GM19467 (cell line): ENCODE results near the gene COL17A1.

Experiments used
- ATAC-seq: cut with Tn5 transposase; IDR thresholded peaks from one replicate; pipeline ENCODE4 v1.9.1; 2021; ENCODE audit warnings: mild to moderate bottlenecking, moderate library complexity; ENCODE audit not compliant: unreplicated experiment

The COL17A1 gene

GRCh38 chr10:104034401-104035193 lies 51.1 kb downstream of the COL17A1 start:
- ATAC-seq, result no peak

- no peak for ATAC-seq
Observed at GRCh38 chr10:104033966-104034365, 51.7 kb downstream of the COL17A1 start.

GRCh38 chr10:104033401-104033930 lies 52.2 kb downstream of the COL17A1 start:
- no peak for ATAC-seq

GRCh38 chr10:104032144-104032775 lies 53.4 kb downstream of the COL17A1 start:
- no peak for ATAC-seq

GRCh38 chr10:104031631-104032030 lies 54.0 kb downstream of the COL17A1 start:
- no peak for ATAC-seq

- ATAC-seq, result no peak
Observed at GRCh38 chr10:104029521-104029860, 56.2 kb downstream of the COL17A1 start.

- no peak for ATAC-seq
Observed at GRCh38 chr10:104028823-104029520, 56.7 kb downstream of the COL17A1 start.

- no peak for ATAC-seq
Observed at GRCh38 chr10:104028146-104028545, 57.5 kb downstream of the COL17A1 start.

- no peak for ATAC-seq
Observed at GRCh38 chr10:104026762-104027161, 58.9 kb downstream of the COL17A1 start.

GRCh38 chr10:104025524-104025923 lies 60.2 kb downstream of the COL17A1 start:
- no peak for ATAC-seq

- no peak for ATAC-seq
Observed at GRCh38 chr10:104022026-104022425, 63.7 kb downstream of the COL17A1 start.

- ATAC-seq, result no peak
Observed at GRCh38 chr10:104021246-104021645, 64.4 kb downstream of the COL17A1 start.

GRCh38 chr10:104020020-104020419 lies 65.7 kb downstream of the COL17A1 start:
- ATAC-seq, result no peak

- ATAC-seq, result no peak
Observed at GRCh38 chr10:104018471-104018870, 67.2 kb downstream of the COL17A1 start.

- ATAC-seq, result no peak
Observed at GRCh38 chr10:104016661-104017060, 69.0 kb downstream of the COL17A1 start.

- no peak for ATAC-seq
Observed at GRCh38 chr10:104014176-104014575, 71.5 kb downstream of the COL17A1 start.

- no peak for ATAC-seq
Observed at GRCh38 chr10:104013489-104013888, 72.2 kb downstream of the COL17A1 start.

- no peak for ATAC-seq
Observed at GRCh38 chr10:104011904-104012303, 73.8 kb downstream of the COL17A1 start.

- no peak for ATAC-seq
Observed at GRCh38 chr10:104005172-104005863, 80.4 kb downstream of the COL17A1 start.

- ATAC-seq, result no peak
Observed at GRCh38 chr10:104002911-104003310, 82.8 kb downstream of the COL17A1 start.

GRCh38 chr10:103998805-103999204 lies 86.9 kb downstream of the COL17A1 start:
- ATAC-seq, result no peak
